ENCODE data around the gene MIF.
"Not testable (repeated sequence)": the region's sequence is repeated elsewhere in the genome, so short reads cannot be mapped to it uniquely, and the experiment has no call there.

The MIF gene

GRCh38 chr22:23939017-23939357 is 44.8 kb downstream of the MIF start:
- H3K9me3 ChIP-seq (ENCODE audit: insufficient read depth, low read length): no peaks in the 10 kb centered on the region
- no peaks in the 10 kb centered on the region for H3K27me3 ChIP-seq (ENCODE audit: low read depth, low read length)
- no peaks in the 10 kb centered on the region for H3K36me3 ChIP-seq (replicated peaks; ENCODE audit: low read depth, low read length)
- no peak overlapping the region for H3K4me3 ChIP-seq (ENCODE audit: low read length)
- TF ChIP-seq EZH2phosphoT487 (IDR thresholded peaks at IDR 0.05; ENCODE audit: low read depth): no peak
- TF ChIP-seq, protein P1, sequence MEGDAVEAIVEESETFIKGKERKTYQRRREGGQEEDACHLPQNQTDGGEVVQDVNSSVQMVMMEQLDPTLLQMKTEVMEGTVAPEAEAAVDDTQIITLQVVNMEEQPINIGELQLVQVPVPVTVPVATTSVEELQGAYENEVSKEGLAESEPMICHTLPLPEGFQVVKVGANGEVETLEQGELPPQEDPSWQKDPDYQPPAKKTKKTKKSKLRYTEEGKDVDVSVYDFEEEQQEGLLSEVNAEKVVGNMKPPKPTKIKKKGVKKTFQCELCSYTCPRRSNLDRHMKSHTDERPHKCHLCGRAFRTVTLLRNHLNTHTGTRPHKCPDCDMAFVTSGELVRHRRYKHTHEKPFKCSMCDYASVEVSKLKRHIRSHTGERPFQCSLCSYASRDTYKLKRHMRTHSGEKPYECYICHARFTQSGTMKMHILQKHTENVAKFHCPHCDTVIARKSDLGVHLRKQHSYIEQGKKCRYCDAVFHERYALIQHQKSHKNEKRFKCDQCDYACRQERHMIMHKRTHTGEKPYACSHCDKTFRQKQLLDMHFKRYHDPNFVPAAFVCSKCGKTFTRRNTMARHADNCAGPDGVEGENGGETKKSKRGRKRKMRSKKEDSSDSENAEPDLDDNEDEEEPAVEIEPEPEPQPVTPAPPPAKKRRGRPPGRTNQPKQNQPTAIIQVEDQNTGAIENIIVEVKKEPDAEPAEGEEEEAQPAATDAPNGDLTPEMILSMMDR (IDR thresholded peaks at IDR 0.05; ENCODE audit: low read depth, low read length): no peak
- H3K4me1 ChIP-seq (ENCODE audit: low read length): no peaks in the 10 kb centered on the region
- H4K20me1 ChIP-seq (ENCODE audit: insufficient read depth, low read length): no peaks in the 10 kb centered on the region
- no peak overlapping the region for H3K4me2 ChIP-seq (ENCODE audit: low read length)
- no peak overlapping the region for H2AFZ ChIP-seq (ENCODE audit: low read depth, low read length)
- H3K9ac ChIP-seq (ENCODE audit: low read length): no peak overlapping the region
- H3K79me2 ChIP-seq (ENCODE audit: low read length): no peaks in the 10 kb centered on the region
- no peak overlapping the region for H3K27ac ChIP-seq (ENCODE audit: low read length)

- not testable (repeated sequence) for H3K36me3 ChIP-seq (replicated peaks; ENCODE audit: low read depth, low read length); H3K4me3 ChIP-seq (ENCODE audit: low read length); H3K9ac ChIP-seq (ENCODE audit: low read length); H3K4me2 ChIP-seq (ENCODE audit: low read length); H3K4me1 ChIP-seq (ENCODE audit: low read length); H3K79me2 ChIP-seq (ENCODE audit: low read length); H3K27me3 ChIP-seq (ENCODE audit: low read depth, low read length); H4K20me1 ChIP-seq (ENCODE audit: insufficient read depth, low read length); H3K9me3 ChIP-seq (ENCODE audit: insufficient read depth, low read length); H3K27ac ChIP-seq (ENCODE audit: low read length); H2AFZ ChIP-seq (ENCODE audit: low read depth, low read length)
These were observed 46.0 kb downstream of the MIF start for GRCh38 chr22:23940166-23940565.

Data from OCI-LY3 (cell line).